Peyer's patch (tissue), 4 donors: ENCODE results near the gene PLEKHA3. TPM values are rescaled to one million over a fixed set of nuclear protein-coding genes. Genes with fewer than 3 reads are reported as not detected.
A peak's percentile ranks its signal among the peaks of the same experiment; 100 is the strongest.
"Not testable (repeated sequence)": the region's sequence is repeated elsewhere in the genome, so short reads cannot be mapped to it uniquely, and the experiment has no call there.

ENCODE experiments used
- DNase-seq, 3 donors: peaks; one replicate each; pipeline ENCODE4 v3.0.0-alpha.2; 2017 to 2019
- H3K27ac ChIP-seq, 4 donors: fragments of 200-600 bp; sonication (generic); one replicate each; pipeline ENCODE4 v1.5.1; 2016 to 2019
- H3K27me3 ChIP-seq, 2 donors: fragments of 200-600 bp; sonication (generic); one replicate each; pipeline ENCODE4 v1.5.1; 2019
- H3K36me3 ChIP-seq, 3 donors: fragments of 200-600 bp; sonication (generic); one replicate each; pipeline ENCODE4 v1.5.1; 2016 to 2019
- H3K4me1 ChIP-seq, 4 donors: fragments of 200-600 bp; sonication (generic); one replicate each; pipeline ENCODE4 v1.5.1; 2016 to 2019
- H3K4me3 ChIP-seq, 4 donors: fragments of 200-600 bp; sonication (generic); 1 replicate in 3 of 4; 2 replicates in 1 of 4; pipeline ENCODE4 v1.5.1; 2016 to 2019; ENCODE audit warnings: mild to moderate bottlenecking in 1 of 4
- H3K9me3 ChIP-seq, 4 donors: fragments of 200-600 bp; sonication (generic); one replicate each; pipeline ENCODE4 v1.5.1; 2016 to 2019; ENCODE audit warnings: mild to moderate bottlenecking in 1 of 4
- CTCF ChIP-seq, 6 experiments: fragments of 450-650 bp in 4 of 6; fragments of 200-600 bp in 2 of 6; sonication (generic) in 1 of 6; IDR thresholded peaks; one replicate each; pipeline ENCODE4 v1.5.1; 2017 to 2019; ENCODE audit warnings: antibody characterized with exemption in 6 of 6, mild to moderate bottlenecking in 3 of 6, moderate library complexity in 1 of 6
- POLR2A ChIP-seq, 2 donors: fragments of 450-650 bp; IDR thresholded peaks; one replicate each; pipeline ENCODE4 v1.5.1; 2017; ENCODE audit warnings: antibody characterized with exemption in 2 of 2, mild to moderate bottlenecking in 2 of 2, moderate library complexity in 2 of 2
- total RNA-seq, 4 donors: library from RNA; depleted of rRNA; stranded (reverse); fragments of >200 nt; gene quantifications; one replicate each; pipeline ENCODE4 v1.1.0, GENCODE V29; 2016

The PLEKHA3 gene
- total RNA-seq, 4 donors from 2014 or later = 7.4 to 13.3 (median 8.6) TPM

- no peak overlapping the region for H3K4me3 ChIP-seq
- no peaks in the 10 kb centered on the region for H3K9me3 ChIP-seq
- no peaks in the 10 kb centered on the region for H3K4me1 ChIP-seq
- H3K27me3 ChIP-seq = no peaks in the 10 kb centered on the region
- TF ChIP-seq CTCF (IDR thresholded peaks at IDR 0.05) = no peak
- no peak for TF ChIP-seq POLR2A (IDR thresholded peaks at IDR 0.05)
- no peak overlapping the region for H3K27ac ChIP-seq
- H3K36me3 ChIP-seq = peaks cover 0 to 27% (median 0%) of the 10 kb centered on the region in 3 donors
- DNase-seq = no peak
Measured at GRCh38 chr2:178517496-178517895, 37.2 kb downstream of the PLEKHA3 start.

- no peak overlapping the region for H3K4me3 ChIP-seq
- TF ChIP-seq POLR2A (IDR thresholded peaks at IDR 0.05) (no peak), CTCF (IDR thresholded peaks at IDR 0.05) (no peak)
- H3K27ac ChIP-seq = no peak overlapping the region
- no peaks in the 10 kb centered on the region for H3K27me3 ChIP-seq
- H3K4me1 ChIP-seq = no peaks in the 10 kb centered on the region
- DNase-seq = no peak
- no peaks in the 10 kb centered on the region for H3K9me3 ChIP-seq
- H3K36me3 ChIP-seq = peaks cover 0 to 16% (median 0%) of the 10 kb centered on the region in 3 donors
Measured at GRCh38 chr2:178521304-178522150, 41.3 kb downstream of the PLEKHA3 start.

GRCh38 chr2:178522950-178523595 is 42.8 kb downstream of the PLEKHA3 start:
- peak overlapping the region; percentile 54 to 71 (median 56) for H3K4me3 ChIP-seq
- no peaks in the 10 kb centered on the region for H3K27me3 ChIP-seq
- no peaks in the 10 kb centered on the region for H3K4me1 ChIP-seq
- H3K36me3 ChIP-seq = peaks cover 0 to 8% (median 0%) of the 10 kb centered on the region in 3 donors
- DNase-seq = peak; percentile 76 to 90 (median 76)
- peak overlapping the region; percentile 47 to 64 (median 57) for H3K27ac ChIP-seq
- TF ChIP-seq POLR2A (IDR thresholded peaks at IDR 0.05) (peak in 1 of 2 donors; percentile 28), CTCF (IDR thresholded peaks at IDR 0.05) (peak; percentile 34 to 80 (median 64))
- H3K9me3 ChIP-seq = no peaks in the 10 kb centered on the region

- TF ChIP-seq CTCF (IDR thresholded peaks at IDR 0.05) (no peak), POLR2A (IDR thresholded peaks at IDR 0.05) (no peak)
- H3K4me3 ChIP-seq = peak overlapping the region; percentile 54 to 71 (median 56)
- H3K4me1 ChIP-seq = no peaks in the 10 kb centered on the region
- H3K36me3 ChIP-seq = peaks cover 0 to 2% (median 0%) of the 10 kb centered on the region in 3 donors
- H3K9me3 ChIP-seq = no peaks in the 10 kb centered on the region
- DNase-seq = no peak
- H3K27ac ChIP-seq = peak overlapping the region; percentile 47 to 64 (median 57)
- no peaks in the 10 kb centered on the region for H3K27me3 ChIP-seq
Measured at GRCh38 chr2:178523596-178524134, 43.4 kb downstream of the PLEKHA3 start.

- not testable (repeated sequence) for H3K4me3 ChIP-seq, H3K27me3 ChIP-seq, H3K36me3 ChIP-seq, H3K4me1 ChIP-seq, H3K27ac ChIP-seq, DNase-seq, H3K9me3 ChIP-seq
Measured at GRCh38 chr2:178525010-178525409, 44.8 kb downstream of the PLEKHA3 start.

- not testable (repeated sequence) for H3K36me3 ChIP-seq
Measured at GRCh38 chr2:178525460-178525859, 45.2 kb downstream of the PLEKHA3 start.

More at GRCh38 chr2:178525460-178525859, 45.2 kb downstream of the PLEKHA3 start:
- DNase-seq, H3K27me3 ChIP-seq, H3K9me3 ChIP-seq, H3K4me1 ChIP-seq, H3K27ac ChIP-seq, H3K4me3 ChIP-seq: not testable (repeated sequence)
